ENCODE measurements around the gene CMTM4. TPM values are rescaled to one million over a fixed set of nuclear protein-coding genes. Genes with fewer than 3 reads are reported as not detected.

The CMTM4 gene
- total RNA-seq, 1 experiment from 2014 or later: 77.8 TPM

DNA sequence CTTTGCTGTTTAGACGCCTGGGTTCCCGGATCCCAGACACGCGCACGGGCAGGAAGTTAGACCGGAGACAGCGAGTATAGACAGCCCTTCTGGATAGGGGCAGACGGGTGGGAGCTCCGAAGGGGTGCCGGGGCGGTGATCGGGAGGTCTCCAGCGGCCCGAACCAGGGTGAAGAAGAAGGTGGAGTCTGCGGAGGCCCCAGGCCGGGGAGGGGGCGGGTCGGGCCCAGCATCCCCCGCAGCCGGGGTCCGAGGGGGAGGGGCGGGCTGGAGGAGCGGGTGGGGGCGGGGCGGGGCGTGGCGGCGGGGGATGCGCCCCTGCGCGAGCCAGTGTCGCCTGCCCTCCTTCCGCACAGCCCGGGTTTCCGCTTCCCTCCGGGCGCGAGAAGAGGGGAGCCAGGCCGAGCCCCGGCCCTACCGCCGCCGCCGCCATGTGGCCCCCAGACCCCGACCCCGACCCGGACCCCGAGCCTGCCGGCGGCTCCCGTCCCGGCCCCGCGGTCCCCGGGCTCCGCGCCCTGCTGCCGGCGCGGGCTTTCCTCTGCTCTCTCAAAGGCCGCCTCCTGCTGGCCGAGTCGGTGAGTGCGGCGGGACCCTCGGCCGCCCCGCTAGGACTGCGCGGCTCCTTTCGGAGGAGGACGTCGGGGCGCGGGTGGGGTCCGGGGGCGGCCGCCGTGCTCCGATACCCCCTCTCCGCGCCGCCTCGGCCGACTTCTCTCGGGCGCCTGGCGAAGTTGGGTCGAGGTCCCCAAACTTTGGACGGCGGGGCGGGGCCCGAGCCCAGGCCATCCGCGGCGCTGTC lies 92.0 kb downstream of the CMTM4 start, which contains the start of gene CMTM3 (continued):
- TF ChIP-seq EZH2 (IDR thresholded peaks at IDR 0.05) (no peak), SIN3A (IDR thresholded peaks at IDR 0.05; ENCODE audit: low read depth) (no peak), POLR2A (IDR thresholded peaks at IDR 0.05; ENCODE audit: borderline replicate concordance, extremely low read depth, insufficient read depth, insufficient read length) (peak; percentile 25), SRF (IDR thresholded peaks at IDR 0.05; ENCODE audit: low read depth) (no peak), RAD21 (IDR thresholded peaks at IDR 0.05; ENCODE audit: low read depth) (peak; percentile 60)
- TF ChIP-seq, protein P1, sequence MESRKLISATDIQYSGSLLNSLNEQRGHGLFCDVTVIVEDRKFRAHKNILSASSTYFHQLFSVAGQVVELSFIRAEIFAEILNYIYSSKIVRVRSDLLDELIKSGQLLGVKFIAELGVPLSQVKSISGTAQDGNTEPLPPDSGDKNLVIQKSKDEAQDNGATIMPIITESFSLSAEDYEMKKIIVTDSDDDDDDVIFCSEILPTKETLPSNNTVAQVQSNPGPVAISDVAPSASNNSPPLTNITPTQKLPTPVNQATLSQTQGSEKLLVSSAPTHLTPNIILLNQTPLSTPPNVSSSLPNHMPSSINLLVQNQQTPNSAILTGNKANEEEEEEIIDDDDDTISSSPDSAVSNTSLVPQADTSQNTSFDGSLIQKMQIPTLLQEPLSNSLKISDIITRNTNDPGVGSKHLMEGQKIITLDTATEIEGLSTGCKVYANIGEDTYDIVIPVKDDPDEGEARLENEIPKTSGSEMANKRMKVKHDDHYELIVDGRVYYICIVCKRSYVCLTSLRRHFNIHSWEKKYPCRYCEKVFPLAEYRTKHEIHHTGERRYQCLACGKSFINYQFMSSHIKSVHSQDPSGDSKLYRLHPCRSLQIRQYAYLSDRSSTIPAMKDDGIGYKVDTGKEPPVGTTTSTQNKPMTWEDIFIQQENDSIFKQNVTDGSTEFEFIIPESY (IDR thresholded peaks at IDR 0.05; ENCODE audit: extremely low read depth, insufficient replicate concordance, low read length): no peak
- TF ChIP-seq, protein P2, sequence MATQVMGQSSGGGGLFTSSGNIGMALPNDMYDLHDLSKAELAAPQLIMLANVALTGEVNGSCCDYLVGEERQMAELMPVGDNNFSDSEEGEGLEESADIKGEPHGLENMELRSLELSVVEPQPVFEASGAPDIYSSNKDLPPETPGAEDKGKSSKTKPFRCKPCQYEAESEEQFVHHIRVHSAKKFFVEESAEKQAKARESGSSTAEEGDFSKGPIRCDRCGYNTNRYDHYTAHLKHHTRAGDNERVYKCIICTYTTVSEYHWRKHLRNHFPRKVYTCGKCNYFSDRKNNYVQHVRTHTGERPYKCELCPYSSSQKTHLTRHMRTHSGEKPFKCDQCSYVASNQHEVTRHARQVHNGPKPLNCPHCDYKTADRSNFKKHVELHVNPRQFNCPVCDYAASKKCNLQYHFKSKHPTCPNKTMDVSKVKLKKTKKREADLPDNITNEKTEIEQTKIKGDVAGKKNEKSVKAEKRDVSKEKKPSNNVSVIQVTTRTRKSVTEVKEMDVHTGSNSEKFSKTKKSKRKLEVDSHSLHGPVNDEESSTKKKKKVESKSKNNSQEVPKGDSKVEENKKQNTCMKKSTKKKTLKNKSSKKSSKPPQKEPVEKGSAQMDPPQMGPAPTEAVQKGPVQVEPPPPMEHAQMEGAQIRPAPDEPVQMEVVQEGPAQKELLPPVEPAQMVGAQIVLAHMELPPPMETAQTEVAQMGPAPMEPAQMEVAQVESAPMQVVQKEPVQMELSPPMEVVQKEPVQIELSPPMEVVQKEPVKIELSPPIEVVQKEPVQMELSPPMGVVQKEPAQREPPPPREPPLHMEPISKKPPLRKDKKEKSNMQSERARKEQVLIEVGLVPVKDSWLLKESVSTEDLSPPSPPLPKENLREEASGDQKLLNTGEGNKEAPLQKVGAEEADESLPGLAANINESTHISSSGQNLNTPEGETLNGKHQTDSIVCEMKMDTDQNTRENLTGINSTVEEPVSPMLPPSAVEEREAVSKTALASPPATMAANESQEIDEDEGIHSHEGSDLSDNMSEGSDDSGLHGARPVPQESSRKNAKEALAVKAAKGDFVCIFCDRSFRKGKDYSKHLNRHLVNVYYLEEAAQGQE (IDR thresholded peaks at IDR 0.05; ENCODE audit: low read depth): no peak

All from HCT116 (cell line).